ENCODE measurements around the gene ZBTB7C. TPM values are rescaled to one million over a fixed set of nuclear protein-coding genes. Genes with fewer than 3 reads are reported as not detected.

ZBTB7C gene
- total and polyA plus RNA-seq, 10 of the 15 experiments (the other 5 are each of a cell fraction or from before 2014, with no cell fraction given) = under 0.01 to 0.08 (median 0.01) TPM; not detected in 7

DNA sequence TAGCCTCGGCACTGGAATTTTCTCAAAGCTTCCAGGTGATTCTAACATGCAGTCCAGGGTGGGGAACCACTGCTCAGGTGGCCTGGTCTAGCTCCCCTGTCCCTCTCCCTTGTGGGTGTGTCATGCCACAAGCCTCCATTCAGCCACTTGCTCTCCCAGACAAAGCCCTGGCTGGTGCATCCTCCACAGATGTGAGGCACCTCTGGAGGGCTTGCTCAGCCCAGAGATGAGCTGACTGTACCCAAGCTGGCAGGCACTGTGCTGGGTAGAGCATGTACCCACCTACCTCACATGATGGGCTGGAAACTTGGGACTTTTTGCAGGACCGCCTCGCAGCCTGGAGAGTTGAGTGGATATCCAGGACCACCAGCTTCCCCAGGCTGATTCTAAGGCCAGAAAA, 88.1 kb downstream of the ZBTB7C start:
- Histone ChIP-seq H3K4me3 (no peak overlapping the region), H3K4me2 (ENCODE audit: control insufficient read depth, insufficient read depth) (no peak overlapping the region), H2AFZ (ENCODE audit: control insufficient read depth, low read depth, low read length) (no peak overlapping the region), H4K20me1 (ENCODE audit: control insufficient read depth, insufficient read depth) (no peaks in the 10 kb centered on the region), H3K9ac (ENCODE audit: control insufficient read depth, insufficient read depth, low read length) (no peak overlapping the region), H3K27me3 (replicated peaks in 1 of 2; ENCODE audit: control insufficient read depth in 2 of 2, insufficient read depth in 2 of 2, low read length in 1 of 2) (no peaks in the 10 kb centered on the region; a peak in 2 of 4 replicates), H3K9me3 (replicated peaks; ENCODE audit: control insufficient read depth, insufficient read depth, low read length) (no peaks in the 10 kb centered on the region; the same call in 2 of the 3 replicates), H3K4me1 (ENCODE audit: control insufficient read depth, insufficient read depth, low read length) (no peaks in the 10 kb centered on the region), H3K36me3 (ENCODE audit: control insufficient read depth in 2 of 2, insufficient read depth in 2 of 2, low read length in 1 of 2) (no peaks in the 10 kb centered on the region), H3K79me2 (ENCODE audit: control insufficient read depth, insufficient read depth, low read length) (no peaks in the 10 kb centered on the region), H3K27ac (ENCODE audit: control insufficient read depth, insufficient read depth) (no peak overlapping the region)
- in situ Hi-C loops (cut with MboI) (no loop called here), intact Hi-C loops (cut with micrococcal nuclease; ENCODE audit: unreplicated experiment) (no loop called here)
- FAIRE-seq = no peak
- WGBS (ENCODE audit: insufficient coverage, insufficient replicate concordance, low lambda C conversion rate, missing lambda C conversion rate) = 17% methylated on average over 3 of the region's 3 CpGs
- no peak for ATAC-seq
- RAD21 ChIA-PET (ENCODE audit: unreplicated experiment) = no interaction called here
- no peak for DNase-seq (ENCODE audit: low read depth, low spot score)
- no TSS peak for BruUV-seq (replicated peaks)
- SMC1A ChIA-PET (ENCODE audit: uncharacterized antibody, unreplicated experiment) = no interaction called here
- CTCF ChIA-PET = interaction anchor here (0.7 kb wide), 1 partner anchor 17 kb away, joined by 3 read pairs; no protein-coding TSS in a partner anchor
- POLR2A ChIA-PET = no interaction called here
- TF ChIP-seq SIN3A (IDR thresholded peaks at IDR 0.05; ENCODE audit: low read depth, low read length) = no peak
- TF ChIP-seq NR2C2 (IDR thresholded peaks at IDR 0.05; ENCODE audit: borderline replicate concordance, control insufficient read depth, insufficient read length, low read depth) = no peak
- TF ChIP-seq, protein P1, sequence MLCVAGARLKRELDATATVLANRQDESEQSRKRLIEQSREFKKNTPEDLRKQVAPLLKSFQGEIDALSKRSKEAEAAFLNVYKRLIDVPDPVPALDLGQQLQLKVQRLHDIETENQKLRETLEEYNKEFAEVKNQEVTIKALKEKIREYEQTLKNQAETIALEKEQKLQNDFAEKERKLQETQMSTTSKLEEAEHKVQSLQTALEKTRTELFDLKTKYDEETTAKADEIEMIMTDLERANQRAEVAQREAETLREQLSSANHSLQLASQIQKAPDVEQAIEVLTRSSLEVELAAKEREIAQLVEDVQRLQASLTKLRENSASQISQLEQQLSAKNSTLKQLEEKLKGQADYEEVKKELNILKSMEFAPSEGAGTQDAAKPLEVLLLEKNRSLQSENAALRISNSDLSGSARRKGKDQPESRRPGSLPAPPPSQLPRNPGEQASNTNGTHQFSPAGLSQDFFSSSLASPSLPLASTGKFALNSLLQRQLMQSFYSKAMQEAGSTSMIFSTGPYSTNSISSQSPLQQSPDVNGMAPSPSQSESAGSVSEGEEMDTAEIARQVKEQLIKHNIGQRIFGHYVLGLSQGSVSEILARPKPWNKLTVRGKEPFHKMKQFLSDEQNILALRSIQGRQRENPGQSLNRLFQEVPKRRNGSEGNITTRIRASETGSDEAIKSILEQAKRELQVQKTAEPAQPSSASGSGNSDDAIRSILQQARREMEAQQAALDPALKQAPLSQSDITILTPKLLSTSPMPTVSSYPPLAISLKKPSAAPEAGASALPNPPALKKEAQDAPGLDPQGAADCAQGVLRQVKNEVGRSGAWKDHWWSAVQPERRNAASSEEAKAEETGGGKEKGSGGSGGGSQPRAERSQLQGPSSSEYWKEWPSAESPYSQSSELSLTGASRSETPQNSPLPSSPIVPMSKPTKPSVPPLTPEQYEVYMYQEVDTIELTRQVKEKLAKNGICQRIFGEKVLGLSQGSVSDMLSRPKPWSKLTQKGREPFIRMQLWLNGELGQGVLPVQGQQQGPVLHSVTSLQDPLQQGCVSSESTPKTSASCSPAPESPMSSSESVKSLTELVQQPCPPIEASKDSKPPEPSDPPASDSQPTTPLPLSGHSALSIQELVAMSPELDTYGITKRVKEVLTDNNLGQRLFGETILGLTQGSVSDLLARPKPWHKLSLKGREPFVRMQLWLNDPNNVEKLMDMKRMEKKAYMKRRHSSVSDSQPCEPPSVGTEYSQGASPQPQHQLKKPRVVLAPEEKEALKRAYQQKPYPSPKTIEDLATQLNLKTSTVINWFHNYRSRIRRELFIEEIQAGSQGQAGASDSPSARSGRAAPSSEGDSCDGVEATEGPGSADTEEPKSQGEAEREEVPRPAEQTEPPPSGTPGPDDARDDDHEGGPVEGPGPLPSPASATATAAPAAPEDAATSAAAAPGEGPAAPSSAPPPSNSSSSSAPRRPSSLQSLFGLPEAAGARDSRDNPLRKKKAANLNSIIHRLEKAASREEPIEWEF (IDR thresholded peaks at IDR 0.05; ENCODE audit: insufficient replicate concordance, low read depth, low read length) = no peak
- TF ChIP-seq, protein P2, sequence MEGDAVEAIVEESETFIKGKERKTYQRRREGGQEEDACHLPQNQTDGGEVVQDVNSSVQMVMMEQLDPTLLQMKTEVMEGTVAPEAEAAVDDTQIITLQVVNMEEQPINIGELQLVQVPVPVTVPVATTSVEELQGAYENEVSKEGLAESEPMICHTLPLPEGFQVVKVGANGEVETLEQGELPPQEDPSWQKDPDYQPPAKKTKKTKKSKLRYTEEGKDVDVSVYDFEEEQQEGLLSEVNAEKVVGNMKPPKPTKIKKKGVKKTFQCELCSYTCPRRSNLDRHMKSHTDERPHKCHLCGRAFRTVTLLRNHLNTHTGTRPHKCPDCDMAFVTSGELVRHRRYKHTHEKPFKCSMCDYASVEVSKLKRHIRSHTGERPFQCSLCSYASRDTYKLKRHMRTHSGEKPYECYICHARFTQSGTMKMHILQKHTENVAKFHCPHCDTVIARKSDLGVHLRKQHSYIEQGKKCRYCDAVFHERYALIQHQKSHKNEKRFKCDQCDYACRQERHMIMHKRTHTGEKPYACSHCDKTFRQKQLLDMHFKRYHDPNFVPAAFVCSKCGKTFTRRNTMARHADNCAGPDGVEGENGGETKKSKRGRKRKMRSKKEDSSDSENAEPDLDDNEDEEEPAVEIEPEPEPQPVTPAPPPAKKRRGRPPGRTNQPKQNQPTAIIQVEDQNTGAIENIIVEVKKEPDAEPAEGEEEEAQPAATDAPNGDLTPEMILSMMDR (IDR thresholded peaks at IDR 0.05 in 2 of 3, conservative IDR thresholded peaks at IDR 0.05 in 1 of 3; ENCODE audit: control insufficient read depth in 2 of 3, extremely low read depth in 1 of 3, insufficient read depth in 1 of 3, low read depth in 3 of 3, low read length in 3 of 3) = no peak
- TF ChIP-seq BACH1 (IDR thresholded peaks at IDR 0.05; ENCODE audit: borderline replicate concordance) = no peak
- no peak for TF ChIP-seq SPI1 (IDR thresholded peaks at IDR 0.05; ENCODE audit: borderline replicate concordance, insufficient read depth, low read depth, low read length)
- no peak for TF ChIP-seq TCF3 (IDR thresholded peaks at IDR 0.05; ENCODE audit: borderline replicate concordance, insufficient read depth, low read depth, low read length)
- TF ChIP-seq SMC3 (IDR thresholded peaks at IDR 0.05; ENCODE audit: borderline replicate concordance, low read length) = no peak
- no peak for TF ChIP-seq YBX1 (IDR thresholded peaks at IDR 0.05)
- TF ChIP-seq BMI1 (IDR thresholded peaks at IDR 0.05; ENCODE audit: borderline replicate concordance) = no peak
- no peak for TF ChIP-seq ZSCAN29 (IDR thresholded peaks at IDR 0.05)
- no peak for TF ChIP-seq CREB1 (IDR thresholded peaks at IDR 0.05; ENCODE audit: low read depth)
- TF ChIP-seq USF2 (IDR thresholded peaks at IDR 0.05; ENCODE audit: borderline replicate concordance, low read depth, low read length) = no peak
- no peak for TF ChIP-seq NR2C1 (IDR thresholded peaks at IDR 0.05)
- TF ChIP-seq RELB (IDR thresholded peaks at IDR 0.05; ENCODE audit: low read depth) = no peak
- TF ChIP-seq NR2F1 (conservative IDR thresholded peaks at IDR 0.05) = no peak

Measured in GM12878 (cell line).